ENCODE measurements around the gene SMAD9. TPM values are rescaled to one million over a fixed set of nuclear protein-coding genes. Genes with fewer than 3 reads are reported as not detected.

SMAD9 gene
- total RNA-seq, 1 donor from 2014 or later = 0.08 TPM

GRCh38 chr13:36875961-36876360 is 44.1 kb downstream of the SMAD9 start:
- H3K27me3 Mint-ChIP-seq (ENCODE audit: insufficient read depth) = peaks cover 2% of the 10 kb centered on the region
- no peak overlapping the region for H3K4me3 Mint-ChIP-seq
- H3K9me3 Mint-ChIP-seq = no peaks in the 10 kb centered on the region
- H3K27ac Mint-ChIP-seq = no peak overlapping the region
- no peaks in the 10 kb centered on the region for H3K4me1 Mint-ChIP-seq (ENCODE audit: low read depth)
- no peaks in the 10 kb centered on the region for H3K36me3 Mint-ChIP-seq (ENCODE audit: low read depth)
- DNase-seq (ENCODE audit: low spot score) = no peak
- intact Hi-C loops (cut with micrococcal nuclease) = no loop called here

- Mint-ChIP-seq H3K4me1 (ENCODE audit: low read depth) (no peaks in the 10 kb centered on the region), H3K9me3 (no peaks in the 10 kb centered on the region), H3K27ac (no peak overlapping the region), H3K4me3 (no peak overlapping the region), H3K27me3 (ENCODE audit: insufficient read depth) (peaks cover 2% of the 10 kb centered on the region), H3K36me3 (ENCODE audit: low read depth) (no peaks in the 10 kb centered on the region)
- intact Hi-C loops (cut with micrococcal nuclease) = no loop called here
- DNase-seq (ENCODE audit: low spot score) = no peak
Measured at GRCh38 chr13:36875431-36875830, 44.6 kb downstream of the SMAD9 start.

GRCh38 chr13:36872621-36873020 is 47.4 kb downstream of the SMAD9 start:
- no peak for DNase-seq (ENCODE audit: low spot score)
- H3K36me3 Mint-ChIP-seq (ENCODE audit: low read depth) = no peaks in the 10 kb centered on the region
- H3K4me3 Mint-ChIP-seq = no peak overlapping the region
- H3K4me1 Mint-ChIP-seq (ENCODE audit: low read depth) = no peaks in the 10 kb centered on the region
- no peaks in the 10 kb centered on the region for H3K9me3 Mint-ChIP-seq
- peaks cover 2% of the 10 kb centered on the region for H3K27me3 Mint-ChIP-seq (ENCODE audit: insufficient read depth)
- peak overlapping the region; percentile 3 for H3K27ac Mint-ChIP-seq
- intact Hi-C loops (cut with micrococcal nuclease) = no loop called here

- H3K27ac Mint-ChIP-seq = no peak overlapping the region
- H3K27me3 Mint-ChIP-seq (ENCODE audit: insufficient read depth) = peaks cover 17% of the 10 kb centered on the region
- intact Hi-C loops (cut with micrococcal nuclease) = no loop called here
- no peaks in the 10 kb centered on the region for H3K4me1 Mint-ChIP-seq (ENCODE audit: low read depth)
- no peak overlapping the region for H3K4me3 Mint-ChIP-seq
- H3K36me3 Mint-ChIP-seq (ENCODE audit: low read depth) = no peaks in the 10 kb centered on the region
- H3K9me3 Mint-ChIP-seq = no peaks in the 10 kb centered on the region
- no peak for DNase-seq (ENCODE audit: low spot score)
Measured at GRCh38 chr13:36870050-36870692, 49.9 kb downstream of the SMAD9 start.

GRCh38 chr13:36866232-36866631 is 53.8 kb downstream of the SMAD9 start:
- H3K27ac Mint-ChIP-seq = no peak overlapping the region
- no peak for DNase-seq (ENCODE audit: low spot score)
- intact Hi-C loops (cut with micrococcal nuclease) = no loop called here
- H3K4me1 Mint-ChIP-seq (ENCODE audit: low read depth) = peaks cover 11% of the 10 kb centered on the region
- no peak overlapping the region for H3K4me3 Mint-ChIP-seq
- H3K36me3 Mint-ChIP-seq (ENCODE audit: low read depth) = no peaks in the 10 kb centered on the region
- no peaks in the 10 kb centered on the region for H3K9me3 Mint-ChIP-seq
- peaks cover 20% of the 10 kb centered on the region for H3K27me3 Mint-ChIP-seq (ENCODE audit: insufficient read depth)

- H3K27me3 Mint-ChIP-seq (ENCODE audit: insufficient read depth) = peaks cover 20% of the 10 kb centered on the region
Measured at GRCh38 chr13:36865265-36865664, 54.8 kb downstream of the SMAD9 start.

GRCh38 chr13:36862722-36863121 is 57.3 kb downstream of the SMAD9 start:
- Mint-ChIP-seq H3K27ac (no peak overlapping the region), H3K4me3 (no peak overlapping the region), H3K9me3 (no peaks in the 10 kb centered on the region), H3K27me3 (ENCODE audit: insufficient read depth) (peaks cover 23% of the 10 kb centered on the region), H3K4me1 (ENCODE audit: low read depth) (peaks cover 11% of the 10 kb centered on the region), H3K36me3 (ENCODE audit: low read depth) (no peaks in the 10 kb centered on the region)
- intact Hi-C loops (cut with micrococcal nuclease) = no loop called here
- DNase-seq (ENCODE audit: low spot score) = no peak

More at GRCh38 chr13:36865265-36865664, 54.8 kb downstream of the SMAD9 start:
- no peaks in the 10 kb centered on the region for H3K36me3 Mint-ChIP-seq (ENCODE audit: low read depth)
- no peaks in the 10 kb centered on the region for H3K9me3 Mint-ChIP-seq
- H3K4me1 Mint-ChIP-seq (ENCODE audit: low read depth) = peaks cover 11% of the 10 kb centered on the region
- DNase-seq (ENCODE audit: low spot score) = no peak
- H3K4me3 Mint-ChIP-seq = no peak overlapping the region
- no peak overlapping the region for H3K27ac Mint-ChIP-seq
- intact Hi-C loops (cut with micrococcal nuclease) = no loop called here

- Mint-ChIP-seq H3K4me1 (ENCODE audit: low read depth) (peaks cover 17% of the 10 kb centered on the region), H3K27ac (no peak overlapping the region), H3K27me3 (ENCODE audit: insufficient read depth) (peaks cover 19% of the 10 kb centered on the region), H3K4me3 (no peak overlapping the region), H3K9me3 (no peaks in the 10 kb centered on the region), H3K36me3 (ENCODE audit: low read depth) (no peaks in the 10 kb centered on the region)
- intact Hi-C loops (cut with micrococcal nuclease) = no loop called here
- DNase-seq (ENCODE audit: low spot score) = no peak
Measured at GRCh38 chr13:36862002-36862685, 57.9 kb downstream of the SMAD9 start.

GRCh38 chr13:36859259-36859658 is 60.8 kb downstream of the SMAD9 start:
- peaks cover 5% of the 10 kb centered on the region for H3K27me3 Mint-ChIP-seq (ENCODE audit: insufficient read depth)
- intact Hi-C loops (cut with micrococcal nuclease) = loop anchor here (5.0 kb wide), 2 partner anchors 138 to 203 kb away; partner anchors contain the start of gene ALG5
- H3K4me3 Mint-ChIP-seq = no peak overlapping the region
- H3K27ac Mint-ChIP-seq = no peak overlapping the region
- no peaks in the 10 kb centered on the region for H3K9me3 Mint-ChIP-seq
- no peak for DNase-seq (ENCODE audit: low spot score)
- peaks cover 18% of the 10 kb centered on the region for H3K4me1 Mint-ChIP-seq (ENCODE audit: low read depth)
- H3K36me3 Mint-ChIP-seq (ENCODE audit: low read depth) = no peaks in the 10 kb centered on the region

GRCh38 chr13:36858290-36858689 is 61.7 kb downstream of the SMAD9 start:
- peaks cover 2% of the 10 kb centered on the region for H3K27me3 Mint-ChIP-seq (ENCODE audit: insufficient read depth)
- H3K27ac Mint-ChIP-seq = no peak overlapping the region
- H3K4me1 Mint-ChIP-seq (ENCODE audit: low read depth) = peaks cover 18% of the 10 kb centered on the region
- H3K36me3 Mint-ChIP-seq (ENCODE audit: low read depth) = no peaks in the 10 kb centered on the region
- intact Hi-C loops (cut with micrococcal nuclease) = loop anchor here (1.0 to 5.0 kb wide), 3 partner anchors 123 to 204 kb away; partner anchors contain the start of gene ALG5
- DNase-seq (ENCODE audit: low spot score) = no peak
- no peak overlapping the region for H3K4me3 Mint-ChIP-seq
- H3K9me3 Mint-ChIP-seq = no peaks in the 10 kb centered on the region

GRCh38 chr13:36857253-36857652 is 62.8 kb downstream of the SMAD9 start:
- intact Hi-C loops (cut with micrococcal nuclease) = loop anchor here (5.0 kb wide), 2 partner anchors 140 to 205 kb away; partner anchors contain the start of gene ALG5

GRCh38 chr13:36850790-36851438 is 69.1 kb downstream of the SMAD9 start:
- DNase-seq (ENCODE audit: low spot score) = no peak
- no peaks in the 10 kb centered on the region for H3K9me3 Mint-ChIP-seq
- H3K27me3 Mint-ChIP-seq (ENCODE audit: insufficient read depth) = no peaks in the 10 kb centered on the region
- H3K4me3 Mint-ChIP-seq = no peak overlapping the region
- intact Hi-C loops (cut with micrococcal nuclease) = no loop called here
- no peaks in the 10 kb centered on the region for H3K4me1 Mint-ChIP-seq (ENCODE audit: low read depth)
- H3K27ac Mint-ChIP-seq = no peak overlapping the region
- H3K36me3 Mint-ChIP-seq (ENCODE audit: low read depth) = no peaks in the 10 kb centered on the region

More at GRCh38 chr13:36857253-36857652, 62.8 kb downstream of the SMAD9 start:
- Mint-ChIP-seq H3K27ac (peak overlapping the region; percentile 64), H3K9me3 (no peaks in the 10 kb centered on the region), H3K27me3 (ENCODE audit: insufficient read depth) (peaks cover 2% of the 10 kb centered on the region), H3K36me3 (ENCODE audit: low read depth) (no peaks in the 10 kb centered on the region), H3K4me1 (ENCODE audit: low read depth) (peaks cover 11% of the 10 kb centered on the region), H3K4me3 (no peak overlapping the region)
- DNase-seq (ENCODE audit: low spot score) = no peak
